NCI-H1092 treated with DMSO at 0.1 percent for 48 hours (cell line): ENCODE data around the gene ENKUR.
"Not testable (repeated sequence)": the region's sequence is repeated elsewhere in the genome, so short reads cannot be mapped to it uniquely, and the experiment has no call there.

Source experiments
- DNase-seq: peaks from one replicate; lab custom pipeline; 2025; lab: John Stamatoyannopoulos, UW

ENKUR gene

GRCh38 chr10:25023278-25023677 lies 7.3 kb upstream of the ENKUR start:
- DNase-seq, result no peak

DNA sequence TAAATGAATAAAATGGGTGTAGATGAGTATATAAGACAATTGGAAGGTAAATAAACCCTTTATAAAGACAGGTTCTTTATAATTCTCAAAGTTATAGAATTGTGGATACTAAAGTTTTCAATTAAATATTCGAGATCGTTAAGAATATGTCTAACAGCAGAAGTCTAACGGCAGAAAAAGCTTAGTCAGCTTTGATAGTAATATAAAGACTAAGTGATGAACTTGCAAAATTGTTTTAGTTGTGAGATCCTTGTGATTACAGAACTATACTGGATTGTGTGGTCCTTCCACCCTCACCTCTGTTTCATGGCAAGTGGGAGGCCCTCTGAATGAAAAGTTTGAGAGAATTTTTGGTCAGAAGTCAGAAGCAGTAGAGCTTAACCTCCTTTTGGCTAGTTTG lies 2.7 kb upstream of the ENKUR start:
- DNase-seq, result no peak

DNA sequence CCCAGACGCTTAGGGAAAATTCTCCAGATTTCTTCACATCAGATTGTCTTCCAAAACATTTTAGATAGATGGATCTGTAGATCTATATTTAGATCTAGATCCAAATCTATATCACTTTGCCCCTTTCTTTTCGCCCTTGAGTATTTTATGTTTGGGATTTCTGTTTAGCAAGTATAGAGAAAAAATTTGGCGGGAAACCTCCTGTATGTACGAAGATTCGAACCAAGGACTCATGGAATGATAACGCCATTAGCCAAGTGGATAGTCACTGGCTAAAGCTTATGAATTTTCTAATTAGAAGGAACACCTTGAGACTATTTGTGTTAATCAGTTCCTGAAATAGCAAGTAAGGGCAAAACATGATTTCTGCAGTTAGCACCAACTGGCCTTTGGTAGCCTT lies 1.7 kb upstream of the ENKUR start:
- DNase-seq, result peak; percentile 6

GRCh38 chr10:25017154-25017590 lies 1.2 kb upstream of the ENKUR start:
- peak; percentile 48 for DNase-seq

- peak; percentile 97 for DNase-seq
Observed at GRCh38 chr10:25016376-25017153, 607 bp upstream of the ENKUR start, which contains the start of gene THNSL1. Gene THNSL1 (plus strand): TSS chr10:25016612. CDS start chr10:25023224, 6,612 bp downstream.

- DNase-seq, result no peak
Observed at GRCh38 chr10:25014579-25014978, 1.4 kb downstream of the ENKUR start.

GRCh38 chr10:25011591-25011990 lies 4.4 kb downstream of the ENKUR start:
- DNase-seq, result not testable (repeated sequence)

DNA sequence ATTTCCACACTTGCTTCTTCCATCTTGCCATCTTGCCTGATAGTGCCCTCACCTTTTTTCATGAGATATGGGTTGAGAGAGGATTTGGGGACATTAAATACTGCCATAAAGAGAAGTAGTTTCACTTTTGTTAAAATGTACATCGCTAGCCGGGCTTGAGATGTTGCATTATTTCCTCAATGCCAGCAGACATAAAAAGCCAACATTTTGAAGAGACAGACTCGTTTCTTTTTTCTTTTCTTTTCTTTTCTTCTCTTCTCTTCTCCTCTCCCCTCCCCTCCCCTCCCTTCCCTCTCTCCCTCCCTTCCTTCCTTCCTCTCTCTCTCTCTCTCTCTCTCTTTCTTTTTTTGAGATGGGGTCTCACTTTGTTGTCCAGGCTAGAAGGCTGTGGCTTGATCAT lies 17.9 kb downstream of the ENKUR start:
- DNase-seq, result no peak

DNA sequence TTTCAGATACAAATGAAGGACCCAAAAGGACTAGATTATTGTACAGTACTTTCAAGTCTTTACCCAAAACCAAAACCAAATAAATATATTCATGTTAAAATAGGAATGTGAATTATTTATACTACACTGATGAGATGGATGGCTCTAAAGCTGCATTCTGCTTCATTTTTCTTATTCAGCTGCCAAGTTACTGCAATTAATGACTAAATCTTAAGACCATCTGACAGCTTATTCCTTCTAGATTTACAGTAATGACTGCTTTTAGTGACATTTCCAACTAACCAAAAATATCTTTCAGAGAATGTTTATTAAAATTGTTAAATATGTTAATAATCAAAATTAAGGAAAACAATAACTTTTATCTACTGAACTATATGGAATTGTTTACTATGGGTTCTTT lies 20.9 kb downstream of the ENKUR start:
- no peak for DNase-seq

DNA sequence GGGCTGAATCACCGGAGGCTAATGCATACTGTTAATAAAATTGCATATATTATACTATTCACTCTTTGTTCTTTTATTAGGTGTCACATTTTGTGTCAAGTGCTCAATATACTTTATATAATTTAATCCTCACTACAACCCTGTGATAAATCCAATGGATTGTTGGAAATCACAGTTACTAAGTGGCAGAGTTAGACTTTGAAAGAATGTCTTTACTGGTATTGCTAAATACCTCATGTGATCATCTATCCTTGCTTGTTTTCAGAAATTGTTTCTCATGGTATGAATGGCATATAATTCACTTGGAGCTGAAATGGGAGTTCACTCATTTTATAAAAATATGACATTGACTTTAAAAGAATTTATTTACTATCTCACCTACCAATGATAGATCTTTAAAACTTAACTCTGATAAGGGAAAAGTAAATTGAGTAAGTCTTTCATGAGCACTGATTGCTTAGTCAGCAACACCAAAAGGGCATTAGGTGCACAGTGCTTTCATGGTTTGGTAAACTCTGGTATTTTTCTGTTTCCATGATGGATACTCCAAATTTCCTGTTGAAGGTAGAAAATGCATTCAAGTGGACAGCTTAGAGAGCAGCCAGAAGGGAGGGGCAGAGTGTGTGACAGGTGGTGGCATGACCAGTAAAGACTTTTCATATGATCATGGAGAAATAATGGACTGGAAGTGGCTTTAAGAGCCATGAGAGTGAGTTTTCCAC lies 22.6 kb downstream of the ENKUR start:
- DNase-seq, result no peak

- DNase-seq, result no peak
Observed at GRCh38 chr10:24992512-24993133, 23.3 kb downstream of the ENKUR start.

DNA sequence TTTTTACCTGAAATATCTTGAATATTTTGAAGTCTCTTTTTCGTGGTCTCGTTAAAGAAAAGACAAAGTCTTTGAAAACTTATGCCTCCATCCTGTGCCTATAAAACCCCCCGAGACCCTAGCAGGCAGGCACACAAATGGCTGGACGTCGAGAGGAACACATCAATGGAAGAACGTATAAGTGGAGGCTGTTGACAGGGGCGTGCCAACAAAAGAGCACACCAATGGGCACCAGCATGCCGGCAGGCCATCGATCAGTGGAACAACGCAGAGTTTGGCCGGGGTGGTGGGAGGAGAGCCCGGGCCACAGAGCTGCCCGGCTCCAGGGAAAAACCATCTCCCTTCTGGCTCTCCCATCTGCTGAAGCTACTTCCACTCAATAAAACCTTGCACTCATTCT lies 24.7 kb downstream of the ENKUR start:
- DNase-seq, result no peak

- DNase-seq, result no peak
Observed at GRCh38 chr10:24989867-24990266, 26.1 kb downstream of the ENKUR start.

GRCh38 chr10:24988831-24989640 lies 26.9 kb downstream of the ENKUR start:
- no peak for DNase-seq

- peak; percentile 2 for DNase-seq
Observed at GRCh38 chr10:24984906-24985305, 31.1 kb downstream of the ENKUR start.

DNA sequence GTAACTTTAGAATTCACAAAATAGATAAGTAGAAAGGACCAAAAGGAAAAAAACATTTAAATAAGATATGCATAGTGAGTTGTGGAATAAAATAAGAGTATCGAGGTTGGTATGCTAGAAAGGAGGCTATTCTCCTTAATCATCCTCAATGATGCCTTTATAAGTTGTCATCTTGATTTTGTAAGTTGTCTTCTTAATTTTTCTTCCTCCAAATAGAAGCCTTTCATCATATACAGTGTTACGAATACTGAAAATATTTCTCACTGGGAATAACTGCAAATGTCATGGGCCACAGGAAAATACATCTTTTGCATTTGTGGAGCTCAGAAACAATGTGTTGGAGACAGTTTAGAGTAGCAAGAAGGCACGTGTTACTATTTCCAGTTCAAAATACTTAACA lies 32.0 kb downstream of the ENKUR start:
- no peak for DNase-seq

DNA sequence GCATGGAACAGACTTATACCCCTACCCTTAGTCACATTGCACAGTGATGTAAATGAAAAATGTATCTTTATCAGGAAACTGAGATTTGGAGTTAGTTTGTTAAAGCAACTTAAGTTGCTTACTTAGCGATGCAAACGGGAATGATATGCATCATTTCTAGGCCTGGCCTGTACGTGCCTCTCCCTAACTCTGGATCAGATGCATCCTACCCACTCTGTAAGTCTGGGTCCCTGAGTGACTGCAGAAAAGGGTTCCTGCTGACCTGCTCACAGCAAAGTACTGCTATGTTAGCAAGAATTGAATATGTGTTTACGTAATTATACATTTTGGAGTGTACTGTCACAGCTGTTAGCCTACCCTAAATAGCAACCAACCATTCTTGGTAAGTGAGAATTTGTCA lies 32.8 kb downstream of the ENKUR start:
- DNase-seq, result no peak

- DNase-seq, result no peak
Observed at GRCh38 chr10:24982319-24983112, 33.4 kb downstream of the ENKUR start.

DNA sequence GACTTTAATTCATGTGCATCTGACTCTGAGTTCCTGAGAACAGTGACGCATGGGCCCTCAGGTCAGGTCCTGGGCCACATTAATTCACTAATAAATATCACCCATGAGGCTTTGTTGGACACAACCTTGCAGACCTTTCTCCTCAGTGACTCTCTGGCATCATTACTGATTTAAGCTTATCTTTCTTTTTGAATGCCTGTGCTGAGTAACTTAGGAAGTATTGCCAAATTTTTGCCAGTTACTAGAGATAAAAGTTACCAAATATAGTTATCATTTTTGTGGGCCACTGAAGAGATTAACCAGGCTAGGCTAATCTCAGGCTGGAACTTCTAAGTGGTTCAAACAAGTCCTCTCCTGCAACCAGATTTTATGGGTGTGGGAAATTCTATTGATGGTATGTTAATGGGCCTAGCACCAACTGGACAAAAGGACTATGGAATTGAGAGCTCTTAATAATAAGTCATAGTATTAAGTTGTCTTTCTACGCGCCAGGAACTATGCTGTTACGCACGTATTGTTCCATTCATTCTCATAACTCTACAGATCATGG lies 34.7 kb downstream of the ENKUR start:
- DNase-seq, result no peak

GRCh38 chr10:24979685-24980084 lies 36.3 kb downstream of the ENKUR start:
- DNase-seq, result no peak

DNA sequence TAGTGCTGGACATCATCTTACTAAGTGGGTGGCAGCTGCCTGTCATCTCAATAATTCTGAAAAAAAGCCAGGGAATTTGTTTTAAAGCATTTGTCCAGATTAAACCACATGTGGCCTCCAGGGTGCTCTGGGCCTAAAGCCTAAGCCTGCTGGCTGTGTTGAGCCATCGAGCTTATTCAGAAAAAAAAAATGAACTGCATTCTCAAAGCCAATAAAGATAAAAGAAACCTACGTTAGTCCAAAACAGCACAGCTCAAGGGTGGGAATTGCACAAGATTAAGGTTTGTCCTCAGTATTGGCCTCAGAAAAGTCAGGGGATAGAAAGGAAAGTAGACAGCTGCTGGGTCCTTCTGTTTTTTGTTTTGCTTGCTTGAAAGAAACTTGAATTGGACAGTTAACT lies 41.0 kb downstream of the ENKUR start:
- no peak for DNase-seq
